HG03521 (cell line): ENCODE data around the gene PPP4R2.

ENCODE experiments used
- ATAC-seq: cut with Tn5 transposase; IDR thresholded peaks from one replicate; pipeline ENCODE4 v1.9.1; 2021; ENCODE audit warnings: mild to moderate bottlenecking, moderate library complexity; ENCODE audit not compliant: unreplicated experiment

The PPP4R2 gene, protein sequence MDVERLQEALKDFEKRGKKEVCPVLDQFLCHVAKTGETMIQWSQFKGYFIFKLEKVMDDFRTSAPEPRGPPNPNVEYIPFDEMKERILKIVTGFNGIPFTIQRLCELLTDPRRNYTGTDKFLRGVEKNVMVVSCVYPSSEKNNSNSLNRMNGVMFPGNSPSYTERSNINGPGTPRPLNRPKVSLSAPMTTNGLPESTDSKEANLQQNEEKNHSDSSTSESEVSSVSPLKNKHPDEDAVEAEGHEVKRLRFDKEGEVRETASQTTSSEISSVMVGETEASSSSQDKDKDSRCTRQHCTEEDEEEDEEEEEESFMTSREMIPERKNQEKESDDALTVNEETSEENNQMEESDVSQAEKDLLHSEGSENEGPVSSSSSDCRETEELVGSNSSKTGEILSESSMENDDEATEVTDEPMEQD

DNA sequence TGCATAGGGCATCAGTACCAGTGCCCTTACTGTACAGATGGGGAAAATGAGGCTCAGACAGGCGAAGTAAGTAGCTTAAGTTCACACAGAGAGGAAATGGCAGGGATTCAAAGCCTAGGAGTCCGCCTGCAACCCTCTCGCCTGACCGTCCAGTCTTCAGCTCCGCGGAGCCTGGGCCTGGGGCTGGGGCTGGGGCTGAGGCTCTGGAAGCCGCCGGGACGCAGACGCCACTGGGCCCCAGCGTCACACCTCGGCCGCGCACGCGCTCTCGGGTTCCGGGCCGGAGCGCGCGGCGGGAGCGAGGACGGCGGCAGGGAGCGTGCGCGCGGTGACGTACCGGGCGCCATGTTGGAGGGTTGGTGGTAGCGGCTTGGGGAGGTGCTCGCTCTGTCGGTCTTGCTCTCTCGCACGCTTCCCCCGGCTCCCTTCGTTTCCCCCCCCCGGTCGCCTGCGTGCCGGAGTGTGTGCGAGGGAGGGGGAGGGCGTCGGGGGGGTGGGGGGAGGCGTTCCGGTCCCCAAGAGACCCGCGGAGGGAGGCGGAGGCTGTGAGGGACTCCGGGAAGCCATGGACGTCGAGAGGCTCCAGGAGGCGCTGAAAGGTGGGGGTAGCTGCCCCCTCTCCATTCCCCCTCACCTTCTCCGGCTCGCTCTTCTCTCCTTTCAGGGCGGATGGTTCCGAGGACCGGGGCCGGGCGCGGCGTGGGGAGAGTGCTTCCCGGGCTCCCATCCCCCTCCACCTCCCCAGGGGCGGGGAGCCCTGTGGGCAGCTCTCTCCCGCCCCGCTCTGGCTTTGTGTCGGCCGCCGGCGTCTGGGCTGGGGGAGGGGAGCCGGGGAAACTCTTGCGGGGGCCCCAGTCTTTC lies at the start of gene PPP4R2:
TSS of gene PPP4R2 (plus strand) at position 339 of the 861 bp plus-strand sequence. CDS start at position 566, 227 bp downstream.
- ATAC-seq: peak; percentile 88

DNA sequence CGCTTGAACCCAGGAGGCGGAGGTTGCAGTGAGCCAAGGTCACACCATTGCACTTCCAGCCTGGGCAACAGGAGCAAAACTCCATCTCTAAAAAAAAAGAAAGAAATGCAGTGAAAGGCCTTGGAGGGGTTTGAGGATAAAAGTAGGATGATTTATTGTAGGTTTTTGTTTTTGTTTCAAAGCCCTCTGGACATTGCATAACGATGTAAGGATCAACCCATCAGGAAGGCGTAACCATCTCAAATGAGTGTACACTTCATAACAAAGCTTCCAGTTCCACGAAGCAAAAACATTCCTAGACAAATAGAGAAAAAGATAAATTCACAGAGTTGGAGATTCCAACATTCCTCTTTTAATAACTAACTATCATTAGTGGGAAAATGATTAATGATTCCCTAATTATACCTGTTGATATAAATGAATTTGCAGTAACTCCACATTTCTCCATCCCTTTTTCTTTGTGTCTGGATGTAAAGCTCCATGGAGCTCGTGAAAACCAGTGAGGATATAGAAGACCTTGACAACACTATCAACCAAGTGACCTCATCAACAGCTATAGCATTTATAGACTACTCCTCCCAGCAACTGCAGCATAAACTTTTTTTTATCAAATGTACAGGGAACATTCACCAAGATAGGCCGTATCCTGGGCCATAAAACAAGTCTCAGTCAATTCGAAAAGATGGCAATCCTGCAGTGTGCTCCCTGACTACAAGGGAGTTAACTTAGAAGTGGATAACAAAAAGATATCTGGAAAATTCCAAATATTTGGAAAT lies 48.7 kb upstream of the PPP4R2 start:
- no peak for ATAC-seq

GRCh38 chr3:72949016-72949415 lies 47.6 kb upstream of the PPP4R2 start:
- no peak for ATAC-seq

- no peak for ATAC-seq
Observed at GRCh38 chr3:72950372-72950771, 46.2 kb upstream of the PPP4R2 start.

DNA sequence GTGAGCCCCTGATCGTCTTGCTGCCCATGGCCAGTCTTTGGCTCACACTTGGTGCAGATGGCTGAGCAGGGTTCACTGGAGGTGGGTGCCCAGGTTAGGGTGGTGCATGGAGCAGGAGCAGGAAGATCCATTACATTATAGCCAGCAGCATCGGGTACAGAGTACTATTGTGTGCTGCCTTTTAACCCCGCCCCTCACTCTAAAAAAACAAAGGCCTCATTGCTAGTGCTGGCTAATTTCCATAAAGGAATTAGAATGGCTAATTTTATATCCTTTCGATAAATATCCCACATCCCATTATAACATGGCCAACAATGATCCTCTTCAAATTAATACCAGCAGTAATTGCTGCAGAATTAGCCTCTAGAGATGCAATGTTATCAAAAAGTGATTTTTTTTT lies 45.8 kb upstream of the PPP4R2 start:
- no peak for ATAC-seq

DNA sequence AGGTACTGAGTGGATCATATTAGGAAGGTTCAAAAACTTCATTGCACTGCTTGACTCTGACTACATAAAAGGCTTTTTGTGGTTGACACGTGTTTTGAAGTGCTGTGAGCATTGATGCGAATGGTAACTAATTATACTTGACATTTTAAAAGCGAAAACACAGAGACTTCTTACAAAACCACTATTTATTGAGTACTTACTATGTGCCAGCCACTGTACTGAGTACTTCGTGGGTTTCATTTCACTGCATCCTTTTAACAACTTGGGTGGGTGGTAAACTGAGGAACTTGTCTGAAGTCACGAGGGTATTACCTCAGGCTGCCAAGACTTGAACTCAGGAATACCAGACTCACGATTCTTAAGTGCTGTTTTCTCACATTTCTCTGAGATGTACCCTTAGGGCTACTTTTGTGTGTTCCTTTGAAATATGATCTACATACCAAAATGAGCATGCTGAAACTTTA lies 45.3 kb upstream of the PPP4R2 start:
- no peak for ATAC-seq

DNA sequence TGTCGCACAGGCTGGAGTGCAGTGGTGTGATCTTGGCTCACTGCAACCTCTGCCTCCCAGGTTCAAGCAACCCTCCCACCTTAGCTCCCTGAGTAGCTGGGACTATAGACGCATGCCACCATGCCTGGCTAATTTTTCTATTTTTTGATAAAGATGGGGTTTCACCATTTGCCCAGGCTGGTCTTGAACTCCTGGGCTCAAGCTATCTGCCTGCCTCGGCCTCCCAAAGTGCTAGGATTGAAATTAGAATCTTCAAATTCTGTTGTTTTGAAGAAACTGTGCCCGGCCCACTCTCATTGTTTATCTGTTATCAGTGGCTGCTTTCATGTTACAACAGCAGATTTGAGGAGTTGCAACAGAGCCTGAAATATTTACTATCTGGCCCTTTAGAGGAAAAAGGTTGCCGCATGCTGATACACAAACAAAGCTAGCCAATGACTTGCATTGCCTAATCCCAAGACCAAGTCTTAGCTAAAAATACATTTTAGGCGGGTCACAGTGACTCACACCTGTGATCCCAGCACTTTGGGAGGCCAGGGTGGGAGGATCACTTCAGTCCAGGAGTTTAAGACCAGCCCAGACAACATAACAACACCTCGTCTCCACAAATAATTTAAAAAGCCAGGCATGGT lies 43.2 kb upstream of the PPP4R2 start:
- no peak for ATAC-seq

- no peak for ATAC-seq
Observed at GRCh38 chr3:72957297-72957696, 39.3 kb upstream of the PPP4R2 start.

DNA sequence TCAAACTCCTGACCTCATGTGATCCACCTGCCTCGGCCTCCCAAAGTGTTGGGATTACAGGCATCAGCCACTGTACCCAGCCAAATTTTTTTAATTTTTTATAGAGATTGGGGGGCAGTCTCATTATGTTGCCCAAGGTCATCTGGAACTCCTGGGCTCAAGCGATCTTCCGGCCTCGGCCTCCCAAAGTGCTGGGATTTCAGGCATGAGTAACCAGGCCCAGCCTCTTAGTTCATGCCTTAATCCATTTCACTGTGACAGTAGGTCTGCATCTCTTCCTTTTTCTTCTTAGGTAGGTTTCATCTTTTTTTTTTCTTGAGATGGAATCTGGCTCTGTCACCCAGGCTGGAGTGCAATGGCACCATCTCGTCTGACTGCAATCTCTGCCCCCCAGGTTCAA lies 37.3 kb upstream of the PPP4R2 start:
- no peak for ATAC-seq

DNA sequence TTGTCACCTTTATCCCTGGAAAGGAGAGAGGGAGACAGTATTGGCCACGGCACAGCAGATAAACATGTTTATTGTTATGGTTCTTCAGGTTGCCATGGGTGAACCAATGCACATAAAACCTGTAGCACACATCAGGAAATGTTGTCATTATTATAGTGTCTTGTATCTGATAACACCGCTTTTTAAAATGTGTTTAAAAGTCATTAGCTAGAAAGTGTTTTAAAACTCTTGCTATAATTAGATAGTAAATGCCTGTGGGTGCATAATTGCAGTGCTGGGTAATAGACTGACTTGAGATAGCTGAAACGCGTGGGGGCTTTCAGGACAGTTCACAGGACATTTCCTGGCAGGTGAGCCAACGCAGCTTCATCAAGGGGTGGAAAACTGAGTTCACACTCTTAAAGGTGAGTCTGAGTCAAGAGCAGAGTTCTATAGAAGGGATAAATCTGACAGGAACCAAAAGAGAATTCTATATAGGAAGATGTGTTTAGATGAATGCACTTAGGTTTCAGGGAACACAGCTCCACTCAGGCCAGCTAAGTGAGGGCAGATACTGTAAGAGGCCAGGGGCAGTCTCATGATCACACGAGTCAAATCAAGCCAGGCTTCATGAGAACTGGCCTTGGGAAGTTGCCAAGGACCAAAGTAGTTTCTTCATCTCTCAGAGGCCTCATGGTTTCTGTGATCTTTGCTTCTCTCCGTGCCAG lies 35.6 kb upstream of the PPP4R2 start:
- no peak for ATAC-seq

GRCh38 chr3:72961752-72962151 lies 34.9 kb upstream of the PPP4R2 start:
- ATAC-seq: no peak

DNA sequence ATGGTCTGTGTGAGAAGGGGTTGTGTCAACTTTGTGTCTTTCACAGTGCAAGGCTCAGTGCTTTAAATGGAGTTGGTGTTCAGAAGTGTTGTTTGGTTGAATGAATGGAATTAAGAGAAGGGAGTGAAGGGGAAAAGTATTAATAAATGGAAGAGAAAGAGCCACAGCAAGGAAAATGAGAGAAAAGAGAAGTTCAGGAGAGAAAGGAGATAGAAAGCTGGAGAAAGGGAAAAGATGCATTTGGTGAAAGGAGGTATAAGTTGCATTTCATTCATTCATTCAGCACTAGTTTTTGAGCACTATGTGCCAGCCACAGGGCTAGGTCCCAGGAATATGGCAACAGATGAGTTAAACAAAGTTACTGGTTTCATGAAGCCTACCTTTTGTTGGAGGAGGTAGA lies 34.3 kb upstream of the PPP4R2 start:
- no peak for ATAC-seq

GRCh38 chr3:72964633-72965032 lies 32.0 kb upstream of the PPP4R2 start:
- ATAC-seq: no peak

DNA sequence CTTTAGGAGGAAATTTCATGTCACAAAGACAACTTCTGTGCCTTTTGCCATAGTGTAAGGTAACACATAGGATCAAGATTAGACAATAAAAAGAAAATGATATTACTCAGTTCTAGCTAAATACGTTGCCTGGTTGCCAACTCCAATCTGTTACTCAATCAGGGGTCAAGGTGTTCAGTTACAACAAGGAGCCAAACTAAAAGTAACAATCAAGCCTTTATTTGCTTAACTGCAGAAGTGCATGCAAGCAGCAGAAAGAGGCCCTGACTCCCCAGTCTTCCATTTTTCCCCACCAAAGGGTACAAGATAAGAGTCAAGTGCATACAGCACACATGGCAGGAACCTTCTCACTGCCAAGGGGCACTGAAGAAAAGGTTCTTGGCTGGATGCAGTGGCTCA lies 28.3 kb upstream of the PPP4R2 start:
- ATAC-seq: no peak

- ATAC-seq: no peak
Observed at GRCh38 chr3:72969766-72970165, 26.8 kb upstream of the PPP4R2 start.

DNA sequence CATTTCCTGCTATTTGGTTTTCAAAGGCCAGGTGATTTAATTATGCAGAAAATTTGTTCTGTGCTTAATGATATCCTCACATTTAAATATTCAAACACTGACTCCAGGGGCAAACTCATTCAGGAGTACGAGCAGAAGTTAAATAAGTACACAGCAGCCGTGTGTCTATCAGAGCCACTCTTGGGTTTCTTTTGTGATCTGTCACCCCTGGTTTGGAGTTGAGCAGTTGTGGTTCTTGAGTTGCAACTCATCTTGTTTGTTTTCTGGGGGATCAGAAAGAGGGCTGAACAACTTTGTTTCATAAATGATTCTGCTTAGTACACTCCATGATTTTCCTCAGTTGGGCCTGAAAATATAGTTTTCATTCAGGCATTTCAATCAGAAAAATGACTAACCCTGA lies 25.7 kb upstream of the PPP4R2 start:
- ATAC-seq: no peak

DNA sequence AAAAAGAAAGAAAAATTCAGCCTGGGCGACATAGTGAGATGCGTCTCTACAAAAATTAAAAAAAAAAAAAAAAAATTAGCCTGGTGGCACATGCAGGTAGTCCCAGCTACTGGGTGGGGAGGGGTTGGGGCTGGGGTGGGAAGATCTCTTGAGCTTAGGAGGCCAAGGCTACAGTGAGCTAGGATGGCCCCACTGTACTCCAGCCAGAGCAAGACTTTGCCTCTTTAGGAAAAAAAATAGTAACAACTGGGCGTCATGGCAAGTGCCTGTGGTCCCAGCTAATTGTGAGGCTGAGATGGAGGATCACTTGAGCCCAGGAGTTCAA lies 23.9 kb upstream of the PPP4R2 start:
- ATAC-seq: no peak

DNA sequence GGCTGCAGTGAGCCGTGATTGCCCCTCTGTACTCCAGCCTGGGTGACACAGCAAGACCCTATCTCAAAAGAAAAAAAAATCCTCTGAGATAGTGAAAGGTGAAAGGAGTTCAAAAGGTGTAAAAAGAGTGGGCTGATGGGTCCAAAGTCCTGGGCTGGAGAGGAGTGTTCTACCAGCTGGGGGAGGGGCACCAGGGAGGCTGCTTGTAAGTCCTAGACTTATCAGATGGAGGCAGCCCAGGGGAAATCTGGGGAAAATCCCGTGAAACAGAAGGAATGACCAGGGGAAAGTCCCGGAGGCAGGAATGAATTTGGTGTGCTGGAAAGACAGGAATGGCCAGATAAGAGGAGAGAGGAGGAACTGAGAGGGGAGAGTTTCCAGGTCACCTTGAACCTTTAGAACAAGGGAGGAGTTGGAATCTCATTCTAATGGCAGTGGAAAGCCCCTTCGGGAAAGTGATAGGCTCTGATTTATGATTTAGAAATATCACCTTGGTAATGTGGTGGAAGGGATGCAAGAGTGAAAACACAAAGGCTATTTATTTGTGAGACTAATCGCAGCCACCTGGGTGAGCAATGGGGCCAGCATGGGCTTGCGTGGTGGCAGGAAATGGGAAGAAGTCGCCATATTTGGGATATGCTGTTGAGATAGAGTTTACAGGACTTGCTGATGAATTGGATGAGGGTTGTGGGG lies 23.4 kb upstream of the PPP4R2 start:
- no peak for ATAC-seq

- no peak for ATAC-seq
Observed at GRCh38 chr3:72973786-72974185, 22.8 kb upstream of the PPP4R2 start.

DNA sequence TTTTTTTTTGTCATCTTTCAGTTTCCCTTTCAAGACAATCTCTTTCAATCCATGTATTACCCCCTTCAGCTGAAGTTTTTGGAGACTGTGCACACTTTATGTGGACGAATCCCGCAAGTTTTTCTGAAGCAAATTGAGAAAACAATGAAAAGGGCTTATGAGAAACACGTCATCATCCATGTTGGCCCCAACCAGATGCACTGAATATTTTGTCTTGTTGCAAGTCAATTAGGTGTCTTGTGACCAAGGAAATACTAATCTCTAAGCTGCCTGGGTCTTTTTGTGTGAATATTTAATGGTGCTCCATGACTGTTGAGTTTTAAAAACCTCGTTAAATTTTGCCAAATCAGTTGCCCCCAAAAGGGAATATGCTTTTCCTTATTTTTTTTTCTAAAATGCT lies 21.7 kb upstream of the PPP4R2 start:
- no peak for ATAC-seq
